ENCODE results near the gene GPA33. TPM values are rescaled to one million over a fixed set of nuclear protein-coding genes. Genes with fewer than 3 reads are reported as not detected.

GPA33 gene
- total and polyA plus RNA-seq, 9 of the 15 experiments (the other 6 are each of a cell fraction or from before 2014, with no cell fraction given): 0.13 TPM; not detected in 8

DNA sequence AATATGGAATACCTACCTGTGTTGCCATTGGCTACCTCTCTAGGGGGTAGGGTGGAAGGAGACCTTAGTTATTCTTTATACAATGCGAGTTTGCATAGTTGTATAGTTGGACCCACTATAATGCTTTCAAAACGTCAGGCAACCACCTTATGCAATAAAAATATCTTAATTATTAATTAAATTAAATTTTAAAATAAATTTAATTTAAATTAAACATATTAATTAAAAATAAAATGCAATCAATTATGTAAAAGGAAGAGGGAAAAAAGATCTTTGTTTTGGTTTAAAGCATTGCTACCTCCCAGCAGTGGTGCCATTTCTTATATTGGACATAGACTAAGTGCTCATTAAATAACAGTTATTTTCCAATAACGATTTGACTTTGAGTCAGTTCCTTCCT, 22.3 kb downstream of the GPA33 start:
- Histone ChIP-seq H3K4me2 (ENCODE audit: insufficient read depth, low read length) (no peak overlapping the region), H3K79me2 (ENCODE audit: control insufficient read depth, insufficient read depth, low read length) (no peaks in the 10 kb centered on the region), H3K9ac (ENCODE audit: insufficient read depth in 1 of 2, low read depth in 2 of 2, low read length in 2 of 2) (no peak overlapping the region), H3K9me1 (ENCODE audit: control insufficient read depth, insufficient read depth, low read length) (no peaks in the 10 kb centered on the region), H3K36me3 (ENCODE audit: control insufficient read depth, insufficient read depth, low read length) (no peaks in the 10 kb centered on the region), H3K4me3 (no peak overlapping the region), H3K27ac (ENCODE audit: extremely low read depth, low read depth, low read length) (no peak overlapping the region), H3K9me3 (replicated peaks; ENCODE audit: control insufficient read depth, insufficient read depth, low read depth, low read length) (no peaks in the 10 kb centered on the region), H3K4me1 (replicated peaks in 1 of 2; ENCODE audit: control insufficient read depth in 2 of 2, insufficient read depth in 2 of 2, low read length in 2 of 2) (peaks cover 0 to 9% of the 10 kb centered on the region in 2 experiments; a peak in 3 of 5 replicates), H3K27me3 (ENCODE audit: control insufficient read depth in 2 of 2, insufficient read depth in 2 of 2, low read length in 2 of 2) (peaks cover 45 to 47% of the 10 kb centered on the region in 2 experiments), H2AFZ (ENCODE audit: low read depth, low read length) (no peak overlapping the region), H4K20me1 (replicated peaks; ENCODE audit: control insufficient read depth, insufficient read depth, low read length) (peaks cover 5% of the 10 kb centered on the region; the same call in 1 of the 2 replicates)
- TF ChIP-seq ETS1 (conservative IDR thresholded peaks at IDR 0.05; ENCODE audit: control insufficient read depth, low read depth, low read length): no peak
- TF ChIP-seq, protein P1, sequence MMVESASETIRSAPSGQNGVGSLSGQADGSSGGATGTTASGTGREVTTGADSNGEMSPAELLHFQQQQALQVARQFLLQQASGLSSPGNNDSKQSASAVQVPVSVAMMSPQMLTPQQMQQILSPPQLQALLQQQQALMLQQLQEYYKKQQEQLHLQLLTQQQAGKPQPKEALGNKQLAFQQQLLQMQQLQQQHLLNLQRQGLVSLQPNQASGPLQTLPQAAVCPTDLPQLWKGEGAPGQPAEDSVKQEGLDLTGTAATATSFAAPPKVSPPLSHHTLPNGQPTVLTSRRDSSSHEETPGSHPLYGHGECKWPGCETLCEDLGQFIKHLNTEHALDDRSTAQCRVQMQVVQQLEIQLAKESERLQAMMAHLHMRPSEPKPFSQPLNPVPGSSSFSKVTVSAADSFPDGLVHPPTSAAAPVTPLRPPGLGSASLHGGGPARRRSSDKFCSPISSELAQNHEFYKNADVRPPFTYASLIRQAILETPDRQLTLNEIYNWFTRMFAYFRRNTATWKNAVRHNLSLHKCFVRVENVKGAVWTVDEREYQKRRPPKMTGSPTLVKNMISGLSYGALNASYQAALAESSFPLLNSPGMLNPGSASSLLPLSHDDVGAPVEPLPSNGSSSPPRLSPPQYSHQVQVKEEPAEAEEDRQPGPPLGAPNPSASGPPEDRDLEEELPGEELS (CRISPR knock-in tag; IDR thresholded peaks at IDR 0.05; ENCODE audit: borderline replicate concordance): no peak
- TF ChIP-seq ZNF140 (CRISPR knock-in tag; IDR thresholded peaks at IDR 0.05): no peak
- no peak for TF ChIP-seq CTBP1 (IDR thresholded peaks at IDR 0.05; ENCODE audit: borderline replicate concordance)
- TF ChIP-seq RAD21 (CRISPR knock-in tag; conservative IDR thresholded peaks at IDR 0.05 in 1 of 2, IDR thresholded peaks at IDR 0.05 in 1 of 2): no peak
- no peak for TF ChIP-seq GABPB2 (CRISPR knock-in tag; conservative IDR thresholded peaks at IDR 0.05)
- no peak for TF ChIP-seq OTX1 (CRISPR knock-in tag; IDR thresholded peaks at IDR 0.05)
- no peak for TF ChIP-seq KAT2B (IDR thresholded peaks at IDR 0.05; ENCODE audit: low read depth, low read length)
- TF ChIP-seq CBX1 (IDR thresholded peaks at IDR 0.05; ENCODE audit: low read depth): no peak
- TF ChIP-seq ZNF232 (CRISPR knock-in tag; IDR thresholded peaks at IDR 0.05): no peak
- TF ChIP-seq ZBTB2 (IDR thresholded peaks at IDR 0.05): no peak
- TF ChIP-seq ZNF224 (CRISPR knock-in tag; IDR thresholded peaks at IDR 0.05): no peak
- TF ChIP-seq, protein P2, sequence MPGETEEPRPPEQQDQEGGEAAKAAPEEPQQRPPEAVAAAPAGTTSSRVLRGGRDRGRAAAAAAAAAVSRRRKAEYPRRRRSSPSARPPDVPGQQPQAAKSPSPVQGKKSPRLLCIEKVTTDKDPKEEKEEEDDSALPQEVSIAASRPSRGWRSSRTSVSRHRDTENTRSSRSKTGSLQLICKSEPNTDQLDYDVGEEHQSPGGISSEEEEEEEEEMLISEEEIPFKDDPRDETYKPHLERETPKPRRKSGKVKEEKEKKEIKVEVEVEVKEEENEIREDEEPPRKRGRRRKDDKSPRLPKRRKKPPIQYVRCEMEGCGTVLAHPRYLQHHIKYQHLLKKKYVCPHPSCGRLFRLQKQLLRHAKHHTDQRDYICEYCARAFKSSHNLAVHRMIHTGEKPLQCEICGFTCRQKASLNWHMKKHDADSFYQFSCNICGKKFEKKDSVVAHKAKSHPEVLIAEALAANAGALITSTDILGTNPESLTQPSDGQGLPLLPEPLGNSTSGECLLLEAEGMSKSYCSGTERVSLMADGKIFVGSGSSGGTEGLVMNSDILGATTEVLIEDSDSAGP (CRISPR knock-in tag; IDR thresholded peaks at IDR 0.05): no peak
- TF ChIP-seq C11orf30 (IDR thresholded peaks at IDR 0.05; ENCODE audit: low read depth): no peak
- TF ChIP-seq BMI1 (IDR thresholded peaks at IDR 0.05; ENCODE audit: low read length): no peak
- 0% methylated on average over 3 of the region's 3 CpGs for WGBS (ENCODE audit: insufficient coverage, low coverage, missing lambda C conversion rate)
- FAIRE-seq: no peak
- intact Hi-C loops (cut with micrococcal nuclease): loop anchor here (2.0 to 5.0 kb wide), 4 partner anchors 199 to 619 kb away; no protein-coding TSS in a partner anchor
- ChIA-PET POLR2A (no interaction called here), CTCF (ENCODE audit: low intra/inter-chr PET ratio) (interaction anchor here (2.0 kb wide), 1 partner anchor 374 kb away, joined by 22 read pairs; no protein-coding TSS in a partner anchor)
- no peak for ATAC-seq
- in situ Hi-C loops (cut with MboI): loop anchor here (5.0 to 10.0 kb wide), 3 partner anchors 379 to 627 kb away; no protein-coding TSS in a partner anchor
- DNase-seq (ENCODE audit: extremely low read depth in 1 of 4, low spot score in 3 of 4): no peak
- BruUV-seq (replicated peaks): no TSS peak
